SU-DHL-6 (cell line): ENCODE measurements around the gene RNF19B.

ENCODE experiments used
- EZH2phosphoT487 ChIP-seq: fragments of 200-600 bp; sonication (generic), shearing (Covaris generic); conservative IDR thresholded peaks from 2 replicates; pipeline ENCODE4 v1.6.1; 2018; ENCODE audit warnings: mild to moderate bottlenecking, antibody characterized with exemption, low read length, moderate library complexity, mixed read lengths
- TF ChIP-seq, protein P1 (sequence below): fragments of 200-600 bp; sonication (generic); IDR thresholded peaks from one replicate; pipeline ENCODE4 v1.5.1; 2017; ENCODE audit warnings: antibody characterized with exemption, mild to moderate bottlenecking, low read length, moderate library complexity; ENCODE audit not compliant: insufficient read depth, poor library complexity, severe bottlenecking

DNA sequence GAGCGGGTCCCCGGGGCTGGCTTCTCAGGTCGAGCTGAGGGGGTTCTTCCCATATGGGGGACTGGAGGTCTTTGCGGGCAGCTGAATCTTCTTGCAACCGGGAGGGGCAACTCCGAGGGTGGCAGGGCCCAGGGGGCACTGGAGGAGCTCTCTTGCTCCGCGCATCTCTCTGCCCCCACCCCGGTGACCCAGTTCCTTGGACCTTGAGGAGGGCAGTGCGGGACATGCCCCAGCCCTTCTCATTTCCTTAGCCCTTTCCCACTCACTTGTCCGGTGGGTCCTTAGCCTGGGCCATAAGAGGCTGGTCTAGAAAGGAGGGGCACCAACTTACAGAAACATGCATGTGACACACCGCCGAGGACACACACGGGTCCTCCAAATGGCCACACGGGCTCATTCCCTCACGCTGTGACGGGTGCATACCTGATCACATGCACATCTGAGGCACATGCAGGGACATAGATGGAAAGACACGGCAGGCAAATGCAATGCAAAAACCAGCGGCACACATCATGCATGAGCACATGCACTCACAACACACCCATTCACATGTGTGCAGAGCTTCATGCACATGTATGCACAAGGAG lies 77.7 kb downstream of the RNF19B start:
- TF ChIP-seq, protein P1, sequence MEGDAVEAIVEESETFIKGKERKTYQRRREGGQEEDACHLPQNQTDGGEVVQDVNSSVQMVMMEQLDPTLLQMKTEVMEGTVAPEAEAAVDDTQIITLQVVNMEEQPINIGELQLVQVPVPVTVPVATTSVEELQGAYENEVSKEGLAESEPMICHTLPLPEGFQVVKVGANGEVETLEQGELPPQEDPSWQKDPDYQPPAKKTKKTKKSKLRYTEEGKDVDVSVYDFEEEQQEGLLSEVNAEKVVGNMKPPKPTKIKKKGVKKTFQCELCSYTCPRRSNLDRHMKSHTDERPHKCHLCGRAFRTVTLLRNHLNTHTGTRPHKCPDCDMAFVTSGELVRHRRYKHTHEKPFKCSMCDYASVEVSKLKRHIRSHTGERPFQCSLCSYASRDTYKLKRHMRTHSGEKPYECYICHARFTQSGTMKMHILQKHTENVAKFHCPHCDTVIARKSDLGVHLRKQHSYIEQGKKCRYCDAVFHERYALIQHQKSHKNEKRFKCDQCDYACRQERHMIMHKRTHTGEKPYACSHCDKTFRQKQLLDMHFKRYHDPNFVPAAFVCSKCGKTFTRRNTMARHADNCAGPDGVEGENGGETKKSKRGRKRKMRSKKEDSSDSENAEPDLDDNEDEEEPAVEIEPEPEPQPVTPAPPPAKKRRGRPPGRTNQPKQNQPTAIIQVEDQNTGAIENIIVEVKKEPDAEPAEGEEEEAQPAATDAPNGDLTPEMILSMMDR = no peak
- no peak for TF ChIP-seq EZH2phosphoT487
